ENCODE results near the gene SLC25A30. TPM values are rescaled to one million over a fixed set of nuclear protein-coding genes. Genes with fewer than 3 reads are reported as not detected.
"Not testable (repeated sequence)": the region's sequence is repeated elsewhere in the genome, so short reads cannot be mapped to it uniquely, and the experiment has no call there.

Gene SLC25A30
- total RNA-seq, 1 experiment from 2014 or later = 3.1 TPM

- DNase-seq (ENCODE audit: low spot score) = peak; percentile 99
These were observed 50.8 kb downstream of the SLC25A30 start for GRCh38 chr13:45367358-45367757.

- DNase-seq (ENCODE audit: low spot score) = no peak
These were observed 52.7 kb downstream of the SLC25A30 start for GRCh38 chr13:45365558-45365885.

DNA sequence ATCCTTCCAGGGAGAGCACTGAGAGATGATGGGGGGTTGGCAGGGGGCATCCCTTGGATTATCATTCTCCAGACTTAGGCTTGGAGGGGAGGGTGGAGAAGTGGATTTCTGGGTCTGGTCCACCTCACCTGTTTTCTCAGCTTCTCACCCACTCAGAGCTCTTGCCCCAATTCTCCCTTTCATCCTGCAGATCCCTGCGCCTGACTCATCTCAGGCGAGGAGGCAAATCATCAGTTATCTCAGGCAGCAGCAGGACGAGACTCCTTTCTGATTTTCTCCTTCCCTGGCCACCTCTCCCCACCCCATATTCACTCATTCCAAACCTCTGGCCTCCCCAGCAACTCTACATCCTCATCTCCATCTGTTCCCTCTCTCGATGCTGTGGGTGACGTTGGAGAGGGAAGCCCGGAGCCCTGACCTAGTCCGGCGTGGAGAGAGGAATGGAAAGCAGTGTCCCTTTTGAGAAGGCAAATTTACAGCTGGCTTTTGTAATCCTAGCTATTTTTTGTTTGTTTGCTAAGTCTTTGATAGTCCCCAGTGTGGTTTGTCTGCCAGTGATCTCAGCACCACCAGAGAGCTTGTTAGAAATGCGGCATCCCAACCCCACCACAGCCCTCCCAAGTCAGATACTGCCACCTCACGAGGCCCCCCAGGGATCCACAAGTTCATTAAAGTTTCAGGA lies 53.2 kb downstream of the SLC25A30 start:
- no peak for DNase-seq (ENCODE audit: low spot score)

DNA sequence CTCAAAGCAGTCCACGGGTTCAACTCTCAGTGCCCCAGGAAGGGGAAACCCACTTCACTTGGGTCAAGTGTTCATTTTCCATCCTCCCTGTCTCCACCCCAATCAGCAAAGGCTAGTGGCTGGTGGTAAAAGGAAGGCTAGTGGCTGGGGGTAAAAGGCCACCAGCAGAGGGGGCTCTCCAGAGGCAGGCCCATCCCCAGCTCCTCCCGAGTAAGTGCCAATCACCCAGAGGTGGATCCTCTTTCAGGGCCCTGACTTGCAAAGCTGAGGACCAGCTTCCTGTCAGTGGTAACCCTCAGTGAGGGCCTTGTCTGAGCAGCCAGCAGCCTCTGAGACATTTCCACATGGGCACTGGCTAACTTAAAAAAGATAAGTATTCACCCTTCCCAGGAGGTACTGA lies 55.2 kb downstream of the SLC25A30 start:
- DNase-seq (ENCODE audit: low spot score) = no peak

GRCh38 chr13:45361596-45362206 lies 56.5 kb downstream of the SLC25A30 start:
- DNase-seq (ENCODE audit: low spot score) = peak; percentile 93

DNA sequence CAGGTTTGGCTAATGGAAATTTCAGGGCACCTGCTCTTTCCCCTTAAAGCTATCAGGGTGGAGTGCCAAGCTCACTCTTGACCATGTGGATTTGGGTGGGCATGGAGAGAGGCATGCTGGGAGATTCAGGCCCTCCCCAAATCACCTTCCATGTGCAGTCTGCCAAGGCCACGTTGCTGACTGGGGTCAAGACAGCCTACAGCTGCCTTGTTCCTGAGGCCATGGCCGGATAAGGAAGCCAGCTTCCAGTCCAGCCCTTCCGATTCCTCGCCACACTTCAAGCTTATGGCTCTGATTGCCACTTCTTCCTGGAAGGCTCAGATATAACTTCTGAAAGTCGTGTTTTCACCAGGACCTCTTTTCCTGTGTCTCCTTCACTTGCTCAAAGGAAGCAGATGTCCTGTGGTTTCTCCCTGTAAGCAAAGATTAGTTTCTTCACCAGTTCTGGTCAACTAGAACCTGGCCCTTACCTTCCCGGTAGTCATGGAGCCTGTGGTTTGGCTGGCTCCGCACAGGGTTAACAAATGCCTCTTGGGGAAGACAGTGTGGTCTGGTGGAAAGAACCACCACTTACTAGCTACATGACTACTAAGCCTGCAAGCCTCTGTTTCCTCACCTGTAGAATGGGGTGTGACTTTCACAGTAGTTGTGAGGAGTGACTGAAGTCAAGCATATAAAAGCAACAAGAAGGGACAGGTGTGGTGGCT lies 61.1 kb downstream of the SLC25A30 start:
- no peak for DNase-seq (ENCODE audit: low spot score)

- no peak for DNase-seq (ENCODE audit: low spot score)
These were observed 64.3 kb downstream of the SLC25A30 start for GRCh38 chr13:45353895-45354294.

DNA sequence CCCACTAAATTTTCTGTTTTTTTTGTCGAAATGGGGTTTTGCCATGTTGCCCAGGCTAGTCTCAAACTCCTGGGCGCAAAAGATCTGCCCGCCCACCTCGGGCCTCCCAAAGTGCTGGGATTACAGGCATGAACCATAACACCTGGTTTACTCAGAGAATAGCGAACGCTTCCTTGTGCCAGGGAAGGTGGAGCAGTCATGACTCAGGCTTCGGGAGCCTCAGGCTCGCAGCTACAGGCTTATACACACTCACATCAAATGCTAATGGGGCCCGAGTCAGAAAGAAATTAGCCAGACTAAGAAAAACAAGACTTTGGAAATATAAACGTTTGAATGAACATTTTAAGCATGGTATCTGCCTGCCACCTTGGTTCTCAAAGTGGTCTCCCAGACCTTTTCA lies 66.1 kb downstream of the SLC25A30 start:
- DNase-seq (ENCODE audit: low spot score) = no peak

DNA sequence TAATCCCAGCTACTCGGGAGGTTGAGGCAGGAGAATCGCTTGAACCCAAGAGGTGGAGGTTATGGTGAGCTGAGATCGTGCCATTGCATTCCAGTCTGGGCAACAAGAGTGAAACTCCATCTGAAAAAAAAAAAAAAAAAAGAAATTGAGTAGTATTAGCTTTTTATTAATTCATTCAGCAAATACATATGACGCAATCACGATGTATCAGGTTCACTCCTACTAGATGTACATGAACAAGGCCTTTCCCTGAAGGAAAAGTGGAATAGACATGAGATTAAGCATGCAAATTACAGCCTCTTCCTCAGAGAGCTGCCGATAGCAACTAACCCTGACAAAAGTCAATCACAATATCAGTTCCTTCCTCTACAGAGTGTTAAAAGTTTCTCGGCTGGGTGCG lies 68.0 kb downstream of the SLC25A30 start:
- DNase-seq (ENCODE audit: low spot score) = no peak

GRCh38 chr13:45349438-45349837 lies 68.7 kb downstream of the SLC25A30 start:
- DNase-seq (ENCODE audit: low spot score) = no peak

- not testable (repeated sequence) for DNase-seq (ENCODE audit: low spot score)
These were observed 74.1 kb downstream of the SLC25A30 start for GRCh38 chr13:45344064-45344463.

Other genes starting within 250 kb of the SLC25A30 start
- 0.29 TPM in 1 of 2 replicates, not detected in the other for gene KCTD4, start 217.3 kb downstream of the SLC25A30 start, total RNA-seq (2014; rRNA removed; shearing (Covaris generic))
- gene TPT1, start 77.2 kb downstream of the SLC25A30 start, total RNA-seq (2014; rRNA removed; shearing (Covaris generic)) = 1,498 and 1,612 TPM in 2 replicates
- gene COG3, start 46.6 kb upstream of the SLC25A30 start, total RNA-seq (2014; rRNA removed; shearing (Covaris generic)) = 13.7 and 16.9 TPM in 2 replicates
- gene ERICH6B, start 197.4 kb upstream of the SLC25A30 start, total RNA-seq (2014; rRNA removed; shearing (Covaris generic)) = not detected in 2 replicates